RPMI7951 (cell line): ENCODE measurements around the gene PSMD14. TPM values are rescaled to one million over a fixed set of nuclear protein-coding genes. Genes with fewer than 3 reads are reported as not detected.
"Not testable (repeated sequence)": the region's sequence is repeated elsewhere in the genome, so short reads cannot be mapped to it uniquely, and the experiment has no call there.

Experiments used
- DNase-seq: peaks from one replicate; pipeline ENCODE4 v3.0.0-alpha.2; 2012; ENCODE audit warnings: low read depth
- total RNA-seq: library from RNA; depleted of rRNA; stranded (reverse); fragments of >200 nt; shearing (Covaris generic); gene quantifications from 2 replicates; pipeline ENCODE4 v1.2.3, GENCODE V29; 2014

Gene PSMD14
- total RNA-seq, 1 experiment from 2014 or later = 198 TPM

GRCh38 chr2:161337247-161337646, 29.0 kb downstream of the PSMD14 start:
- no peak for DNase-seq

- DNase-seq = not testable (repeated sequence)
Measured at GRCh38 chr2:161339532-161339931, 31.3 kb downstream of the PSMD14 start.

GRCh38 chr2:161340930-161341413, 32.7 kb downstream of the PSMD14 start:
- DNase-seq = not testable (repeated sequence)

GRCh38 chr2:161343235-161343634, 35.0 kb downstream of the PSMD14 start:
- no peak for DNase-seq

- no peak for DNase-seq
Measured at GRCh38 chr2:161344692-161345091, 36.5 kb downstream of the PSMD14 start.

GRCh38 chr2:161351678-161352077, 43.5 kb downstream of the PSMD14 start:
- no peak for DNase-seq

- no peak for DNase-seq
Measured at GRCh38 chr2:161352719-161353118, 44.5 kb downstream of the PSMD14 start.

GRCh38 chr2:161353543-161353942, 45.3 kb downstream of the PSMD14 start:
- DNase-seq = no peak

GRCh38 chr2:161354106-161354505, 45.9 kb downstream of the PSMD14 start:
- no peak for DNase-seq

- DNase-seq = no peak
Measured at GRCh38 chr2:161355106-161355505, 46.9 kb downstream of the PSMD14 start.

- DNase-seq = no peak
Measured at GRCh38 chr2:161355983-161356382, 47.8 kb downstream of the PSMD14 start.

- DNase-seq = no peak
Measured at GRCh38 chr2:161357097-161357496, 48.9 kb downstream of the PSMD14 start.

- no peak for DNase-seq
Measured at GRCh38 chr2:161358838-161359237, 50.6 kb downstream of the PSMD14 start.

GRCh38 chr2:161360095-161360654, 52.0 kb downstream of the PSMD14 start:
- DNase-seq = peak; percentile 45

- no peak for DNase-seq
Measured at GRCh38 chr2:161362568-161363166, 54.4 kb downstream of the PSMD14 start.

- DNase-seq = no peak
Measured at GRCh38 chr2:161367675-161368074, 59.5 kb downstream of the PSMD14 start.

- DNase-seq = no peak
Measured at GRCh38 chr2:161369311-161369710, 61.1 kb downstream of the PSMD14 start.

- peak; percentile 7 for DNase-seq
Measured at GRCh38 chr2:161370981-161371380, 62.8 kb downstream of the PSMD14 start.

GRCh38 chr2:161371869-161372268, 63.6 kb downstream of the PSMD14 start:
- no peak for DNase-seq

- no peak for DNase-seq
Measured at GRCh38 chr2:161373942-161374341, 65.7 kb downstream of the PSMD14 start.

- DNase-seq = no peak
Measured at GRCh38 chr2:161374446-161374845, 66.2 kb downstream of the PSMD14 start.

GRCh38 chr2:161379740-161380139, 71.5 kb downstream of the PSMD14 start:
- no peak for DNase-seq

- DNase-seq = no peak
Measured at GRCh38 chr2:161381546-161381945, 73.3 kb downstream of the PSMD14 start.

- no peak for DNase-seq
Measured at GRCh38 chr2:161382747-161383146, 74.5 kb downstream of the PSMD14 start.
